HCT116 (cell line): Measurements from ENCODE around the gene PRIMPOL. TPM values are rescaled to one million over a fixed set of nuclear protein-coding genes. Genes with fewer than 3 reads are reported as not detected.

Experiments used
- ATAC-seq: fragments of 200-7000 bp; cut with Tn5 transposase; 2 replicates; pipeline ENCODE4 v1.9.1; 2020; ENCODE audit warnings: mild to moderate bottlenecking, moderate library complexity
- BruUV-seq: library from RNA; stranded (reverse); fragments of 400-500 nt; replicated peaks from 2 replicates; lab custom pipeline; 2021; lab: Mats Ljungman, UMichigan
- CTCF ChIA-PET: fragments of 300-600 bp; sonication (Branson Sonifier 250); formaldehyde crosslinking; loops from one replicate; lab custom pipeline; 2021; ENCODE audit warnings: antibody characterized with exemption; lab: Charles Lee
- POLR2A ChIA-PET: fragments of 300-600, 350-600 bp; sonication (Branson Sonifier 250); formaldehyde crosslinking; loops from one replicate; lab custom pipeline; 2021; ENCODE audit warnings: antibody characterized with exemption; lab: Charles Lee
- RAD21 ChIA-PET, 2 experiments: fragments of 300-600 bp; sonication (Branson Sonifier 250); formaldehyde crosslinking; loops; one replicate each; lab custom pipeline; 2023; ENCODE audit warnings: low total read pairs in 2 of 2; ENCODE audit not compliant: uncharacterized antibody in 2 of 2, unreplicated experiment in 2 of 2, low non-redundant PET in 1 of 2; lab: Charles Lee
- DNase-seq: peaks from one replicate; pipeline ENCODE4 v3.0.0-alpha.2; 2010; ENCODE audit warnings: low read depth, low spot score
- H2AFZ ChIP-seq: fragments of 200-600 bp; shearing (Covaris generic), sonication (generic); 2 replicates; pipeline ENCODE4 v1.6.1; 2017; ENCODE audit warnings: low read depth, mixed run types, mixed read lengths, antibody characterized with exemption, low read length; ENCODE audit not compliant: poor library complexity, severe bottlenecking
- H3K27ac ChIP-seq: 2 replicates; pipeline ENCODE4 v1.5.1; 2012; ENCODE audit warnings: low read depth, low read length
- H3K27me3 ChIP-seq: fragments of 200-600 bp; sonication (generic); 2 replicates; pipeline ENCODE4 v1.6.1; 2016; ENCODE audit warnings: mixed run types, low read length, mixed read lengths; ENCODE audit not compliant: insufficient read depth
- H3K36me3 ChIP-seq, 2 experiments: fragments of 200-500 bp in 1 of 2; fragments of 200-600 bp in 1 of 2; sonication (Bioruptor generic) in 1 of 2; sonication (generic) in 1 of 2; 2 replicates each; pipeline versions ENCODE4 v1.5.1 to v1.6.1; 2014 to 2016; ENCODE audit warnings: low read length in 2 of 2, inconsistent platforms in 1 of 2, mixed read lengths in 1 of 2, mixed run types in 1 of 2; ENCODE audit not compliant: insufficient read depth in 2 of 2, control insufficient read depth in 1 of 2
- H3K4me1 ChIP-seq, 2 experiments: fragments of 200-600 bp in 1 of 2; sonication (generic) in 1 of 2; 2 replicates each; pipeline versions ENCODE4 v1.5.1 to v1.6.1; 2012 to 2017; ENCODE audit warnings: low read length in 2 of 2, inconsistent platforms in 1 of 2, mild to moderate bottlenecking in 1 of 2, mixed read lengths in 1 of 2, mixed run types in 1 of 2, moderate library complexity in 1 of 2; ENCODE audit not compliant: insufficient read depth in 2 of 2, control insufficient read depth in 1 of 2
- H3K4me2 ChIP-seq: fragments of 200-600 bp; sonication (generic); 2 replicates; pipeline ENCODE4 v1.6.1; 2017; ENCODE audit warnings: mixed run types, low read length, mixed read lengths
- H3K4me3 ChIP-seq, 2 experiments: fragments of 200-600 bp in 1 of 2; sonication (generic) in 1 of 2; replicated peaks in 1 of 2; 2 replicates each; pipeline ENCODE4 v1.5.1; 2011 to 2016; ENCODE audit warnings: low read length in 2 of 2, control low read depth in 1 of 2, low read depth in 1 of 2, mild to moderate bottlenecking in 1 of 2, mixed read lengths in 1 of 2, mixed run types in 1 of 2
- H3K79me2 ChIP-seq: fragments of 200-600 bp; sonication (generic); 2 replicates; pipeline ENCODE4 v1.6.1; 2017; ENCODE audit warnings: mild to moderate bottlenecking, mixed run types, low read length, moderate library complexity, mixed read lengths; ENCODE audit not compliant: insufficient read depth
- H3K9ac ChIP-seq: fragments of 200-600 bp; sonication (generic); 2 replicates; pipeline ENCODE4 v1.6.1; 2016; ENCODE audit warnings: low read length, mixed read lengths
- H3K9me2 ChIP-seq: fragments of 200-600 bp; sonication (generic), shearing (Covaris generic); 2 replicates; pipeline ENCODE4 v1.6.1; 2017; ENCODE audit warnings: mixed run types, mild to moderate bottlenecking, moderate library complexity; ENCODE audit not compliant: insufficient read depth
- H3K9me3 ChIP-seq, 2 experiments: fragments of 200-500 bp in 1 of 2; fragments of 200-600 bp in 1 of 2; sonication (Bioruptor generic) in 1 of 2; sonication (generic) in 1 of 2; 2 replicates each; pipeline ENCODE4 v1.6.1; 2014 to 2017; ENCODE audit warnings: low read length in 2 of 2, mixed read lengths in 2 of 2, inconsistent platforms in 1 of 2, low read depth in 1 of 2, mild to moderate bottlenecking in 1 of 2, mixed run types in 1 of 2, moderate library complexity in 1 of 2; ENCODE audit not compliant: control insufficient read depth in 1 of 2, insufficient read depth in 1 of 2
- H4K20me1 ChIP-seq: fragments of 200-600 bp; sonication (generic), shearing (Covaris generic); 2 replicates; pipeline ENCODE4 v1.6.1; 2017; ENCODE audit warnings: mixed run types, mild to moderate bottlenecking, moderate library complexity; ENCODE audit not compliant: insufficient read depth
- CBX3 ChIP-seq: IDR thresholded peaks from 2 replicates; pipeline ENCODE4 v1.6.1; 2012; ENCODE audit warnings: low read depth
- CTCF ChIP-seq, 3 experiments: fragments of 200-600 bp in 1 of 3; sonication (generic) in 1 of 3; IDR thresholded peaks in 2 of 3; conservative IDR thresholded peaks in 1 of 3; 2 replicates each; pipeline ENCODE4 v1.5.1; 2012 to 2017; ENCODE audit warnings: low read depth in 2 of 3, low read length in 2 of 3, antibody characterized with exemption in 1 of 3, borderline replicate concordance in 1 of 3, control low read depth in 1 of 3, mild to moderate bottlenecking in 1 of 3, mixed read lengths in 1 of 3, mixed run types in 1 of 3, moderate library complexity in 1 of 3; ENCODE audit not compliant: insufficient read depth in 1 of 3
- EGR1 ChIP-seq: IDR thresholded peaks from 2 replicates; pipeline ENCODE4 v1.6.1; 2012; ENCODE audit warnings: low read depth
- JUND ChIP-seq: IDR thresholded peaks from 2 replicates; pipeline ENCODE4 v1.6.1; 2012
- POLR2A ChIP-seq: IDR thresholded peaks from 2 replicates; pipeline ENCODE4 v1.7.0; 2011; ENCODE audit warnings: borderline replicate concordance; ENCODE audit not compliant: insufficient read depth, insufficient read length; ENCODE audit errors: extremely low read depth
- RAD21 ChIP-seq: IDR thresholded peaks from 2 replicates; pipeline ENCODE4 v1.6.1; 2012; ENCODE audit warnings: low read depth, mild to moderate bottlenecking
- REST ChIP-seq: IDR thresholded peaks from 2 replicates; pipeline ENCODE4 v1.6.1; 2012; ENCODE audit warnings: low read depth
- SIN3A ChIP-seq: IDR thresholded peaks from 2 replicates; pipeline ENCODE4 v1.6.1; 2012; ENCODE audit warnings: low read depth
- SRF ChIP-seq: IDR thresholded peaks from 2 replicates; pipeline ENCODE4 v1.6.1; 2012; ENCODE audit warnings: low read depth
- TCF7L2 ChIP-seq: IDR thresholded peaks from 2 replicates; pipeline ENCODE4 v1.7.0; 2011; ENCODE audit warnings: borderline replicate concordance, inconsistent platforms; ENCODE audit not compliant: insufficient read depth, insufficient read length; ENCODE audit errors: extremely low read depth
- YY1 ChIP-seq: IDR thresholded peaks from 2 replicates; pipeline ENCODE4 v1.6.1; 2011; ENCODE audit warnings: low read length, low read depth, moderate library complexity, mild to moderate bottlenecking; ENCODE audit not compliant: insufficient replicate concordance; ENCODE audit errors: extremely low read depth
- intact Hi-C: fragments of 100-400 bp; cut with micrococcal nuclease; formaldehyde crosslinking; loops from 2 replicates; pipeline ENCODE4 v1.10.0; 2022
- total RNA-seq: library from RNA; stranded (reverse); gene quantifications from one replicate; pipeline ENCODE4 v1.2.1, GENCODE V29; 2021; ENCODE audit not compliant: unreplicated experiment

The PRIMPOL gene
- total RNA-seq, 1 experiment from 2014 or later: 11.3 TPM

GRCh38 chr4:184680698-184681097 is 31.2 kb downstream of the PRIMPOL start:
- no peaks in the 10 kb centered on the region for H3K27me3 ChIP-seq
- ChIA-PET POLR2A (no interaction called here), RAD21 (no interaction called here), CTCF (no interaction called here)
- DNase-seq (no peak), ATAC-seq (no peak)
- BruUV-seq: no TSS peak
- no peak for TF ChIP-seq SRF
- no peak for TF ChIP-seq TCF7L2
- no peak for TF ChIP-seq REST
- TF ChIP-seq EGR1: no peak
- no peak for TF ChIP-seq YY1
- no peak for TF ChIP-seq SIN3A
- intact Hi-C loops: no loop called here
- H3K9ac ChIP-seq: no peak overlapping the region
- no peaks in the 10 kb centered on the region for H3K9me2 ChIP-seq
- H3K36me3 ChIP-seq: no peaks in the 10 kb centered on the region
- no peaks in the 10 kb centered on the region for H3K79me2 ChIP-seq
- H3K27ac ChIP-seq: no peak overlapping the region
- no peaks in the 10 kb centered on the region for H3K9me3 ChIP-seq
- no peak overlapping the region for H2AFZ ChIP-seq
- no peak overlapping the region for H3K4me3 ChIP-seq
- no peak overlapping the region for H3K4me2 ChIP-seq
- no peaks in the 10 kb centered on the region for H3K4me1 ChIP-seq
- H4K20me1 ChIP-seq: no peaks in the 10 kb centered on the region

GRCh38 chr4:184681916-184682315 is 32.4 kb downstream of the PRIMPOL start:
- no peak overlapping the region for H3K9ac ChIP-seq
- H3K9me2 ChIP-seq: no peaks in the 10 kb centered on the region
- intact Hi-C loops: no loop called here
- no peaks in the 10 kb centered on the region for H3K27me3 ChIP-seq
- no peak overlapping the region for H3K4me2 ChIP-seq
- no peaks in the 10 kb centered on the region for H3K4me1 ChIP-seq
- DNase-seq (no peak), ATAC-seq (no peak)
- ChIA-PET POLR2A (no interaction called here), CTCF (no interaction called here), RAD21 (no interaction called here)
- H3K9me3 ChIP-seq: no peaks in the 10 kb centered on the region
- no peaks in the 10 kb centered on the region for H3K36me3 ChIP-seq
- H4K20me1 ChIP-seq: no peaks in the 10 kb centered on the region
- H3K79me2 ChIP-seq: no peaks in the 10 kb centered on the region
- TF ChIP-seq POLR2A (no peak), SRF (no peak), JUND (no peak), TCF7L2 (no peak), YY1 (no peak), RAD21 (no peak), CBX3 (no peak), CTCF (IDR thresholded peaks at IDR 0.05 in 2 of 3, conservative IDR thresholded peaks at IDR 0.05 in 1 of 3; ENCODE audit: borderline replicate concordance in 1 of 3, insufficient read depth in 1 of 3, low read depth in 2 of 3, low read length in 2 of 3) (no peak)
- no peak overlapping the region for H3K4me3 ChIP-seq
- H2AFZ ChIP-seq: no peak overlapping the region
- H3K27ac ChIP-seq: no peak overlapping the region
- BruUV-seq: no TSS peak
